ENCODE results near the gene TEX13C. TPM values are rescaled to one million over a fixed set of nuclear protein-coding genes. Genes with fewer than 3 reads are reported as not detected.

The TEX13C gene
- total and polyA plus RNA-seq, 12 donors: not detected

DNA sequence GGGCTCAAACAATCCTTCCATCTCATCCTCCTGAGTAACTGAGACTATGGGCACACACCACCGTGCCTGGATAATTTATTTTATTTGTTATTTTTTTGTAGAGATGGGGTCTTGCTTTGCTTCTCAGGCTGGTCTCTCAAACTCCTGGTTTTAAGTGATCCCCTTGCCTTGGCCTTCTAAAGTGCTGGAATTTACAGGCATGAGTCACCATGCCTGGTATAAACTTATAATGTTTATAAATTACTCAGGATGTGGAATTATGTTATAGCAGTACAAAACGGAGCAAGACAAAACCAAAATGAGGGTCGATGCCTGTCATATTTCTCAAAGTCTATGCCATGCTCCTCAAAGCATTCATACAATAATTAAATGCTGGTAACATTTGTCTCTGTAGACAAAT, 29.8 kb upstream of the TEX13C start:
- Histone ChIP-seq H3K27me3 (no peaks in the 10 kb centered on the region), H3K4me3 (no peak overlapping the region), H3K27ac (no peak overlapping the region), H3K4me1 (peaks cover 0 to 11% (median 0%) of the 10 kb centered on the region in 9 donors), H3K36me3 (no peaks in the 10 kb centered on the region), H3K9me3 (no peaks in the 10 kb centered on the region)
- DNase-seq: no peak
- no peak for ATAC-seq
- TF ChIP-seq, protein P1, sequence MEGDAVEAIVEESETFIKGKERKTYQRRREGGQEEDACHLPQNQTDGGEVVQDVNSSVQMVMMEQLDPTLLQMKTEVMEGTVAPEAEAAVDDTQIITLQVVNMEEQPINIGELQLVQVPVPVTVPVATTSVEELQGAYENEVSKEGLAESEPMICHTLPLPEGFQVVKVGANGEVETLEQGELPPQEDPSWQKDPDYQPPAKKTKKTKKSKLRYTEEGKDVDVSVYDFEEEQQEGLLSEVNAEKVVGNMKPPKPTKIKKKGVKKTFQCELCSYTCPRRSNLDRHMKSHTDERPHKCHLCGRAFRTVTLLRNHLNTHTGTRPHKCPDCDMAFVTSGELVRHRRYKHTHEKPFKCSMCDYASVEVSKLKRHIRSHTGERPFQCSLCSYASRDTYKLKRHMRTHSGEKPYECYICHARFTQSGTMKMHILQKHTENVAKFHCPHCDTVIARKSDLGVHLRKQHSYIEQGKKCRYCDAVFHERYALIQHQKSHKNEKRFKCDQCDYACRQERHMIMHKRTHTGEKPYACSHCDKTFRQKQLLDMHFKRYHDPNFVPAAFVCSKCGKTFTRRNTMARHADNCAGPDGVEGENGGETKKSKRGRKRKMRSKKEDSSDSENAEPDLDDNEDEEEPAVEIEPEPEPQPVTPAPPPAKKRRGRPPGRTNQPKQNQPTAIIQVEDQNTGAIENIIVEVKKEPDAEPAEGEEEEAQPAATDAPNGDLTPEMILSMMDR (IDR thresholded peaks at IDR 0.05): no peak
- intact Hi-C loops (cut with DNase I): no loop called here
- 79 to 93% methylated on average over 3 of the region's 3 CpGs for WGBS, 2 donors

DNA sequence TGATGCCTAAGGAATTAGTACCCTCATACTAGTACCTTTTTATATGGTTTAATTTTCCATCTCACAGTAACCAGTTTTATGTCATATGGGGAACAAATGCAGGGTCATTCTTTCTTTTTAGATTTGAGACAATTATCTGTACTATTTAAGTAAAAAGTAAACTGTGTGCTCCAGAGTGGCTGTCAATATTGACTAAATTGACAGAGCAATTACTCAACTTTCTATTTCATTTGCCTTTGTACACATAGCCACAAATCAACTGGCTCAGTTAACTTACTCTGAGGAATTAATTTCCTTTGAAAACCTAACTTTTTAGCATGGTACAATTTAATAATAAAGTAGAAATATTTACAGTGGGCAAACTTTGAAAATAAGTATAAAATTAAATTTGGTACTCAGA, 28.5 kb upstream of the TEX13C start:
- ATAC-seq (no peak), DNase-seq (no peak)
- Histone ChIP-seq H3K4me3 (no peak overlapping the region), H3K9me3 (no peaks in the 10 kb centered on the region), H3K4me1 (peaks cover 0 to 12% (median 0%) of the 10 kb centered on the region in 9 donors), H3K36me3 (no peaks in the 10 kb centered on the region), H3K27me3 (no peaks in the 10 kb centered on the region), H3K27ac (no peak overlapping the region)
- intact Hi-C loops (cut with DNase I): no loop called here
- TF ChIP-seq, protein P1 (IDR thresholded peaks at IDR 0.05): no peak

- Histone ChIP-seq H3K27me3 (no peaks in the 10 kb centered on the region), H3K9me3 (no peaks in the 10 kb centered on the region), H3K4me1 (peaks cover 0 to 12% (median 0%) of the 10 kb centered on the region in 9 donors), H3K4me3 (no peak overlapping the region), H3K36me3 (no peaks in the 10 kb centered on the region), H3K27ac (no peak overlapping the region)
- ATAC-seq (no peak), DNase-seq (no peak)
- TF ChIP-seq, protein P1 (IDR thresholded peaks at IDR 0.05): no peak
- intact Hi-C loops (cut with DNase I): no loop called here
- 47 to 55% methylated on average over 1 of the region's 1 CpG for WGBS, 2 donors
Measured at GRCh38 chrX:125293850-125294780, 25.6 kb upstream of the TEX13C start.

GRCh38 chrX:125295337-125295736, 24.3 kb upstream of the TEX13C start:
- TF ChIP-seq, protein P1 (IDR thresholded peaks at IDR 0.05): no peak
- DNase-seq (no peak), ATAC-seq (no peak)
- 84 to 96% methylated on average over 2 of the region's 2 CpGs for WGBS, 2 donors
- Histone ChIP-seq H3K27me3 (no peaks in the 10 kb centered on the region), H3K27ac (no peak overlapping the region), H3K4me3 (no peak overlapping the region), H3K9me3 (no peaks in the 10 kb centered on the region), H3K36me3 (no peaks in the 10 kb centered on the region), H3K4me1 (peaks cover 0 to 12% (median 0%) of the 10 kb centered on the region in 9 donors)
- intact Hi-C loops (cut with DNase I): no loop called here
